Measurements from ENCODE around the gene DPYD.

DPYD gene

GRCh38 chr1:97254731-97255463 is 665.9 kb downstream of the DPYD start:
- TF ChIP-seq CTCF (IDR thresholded peaks at IDR 0.05; ENCODE audit: borderline replicate concordance, insufficient read depth, low read depth, low read length): no peak
- H3K4me3 ChIP-seq (ENCODE audit: low read depth, low read length): no peak overlapping the region

GRCh38 chr1:97252925-97253324 is 667.9 kb downstream of the DPYD start:
- TF ChIP-seq CTCF (IDR thresholded peaks at IDR 0.05; ENCODE audit: borderline replicate concordance, insufficient read depth, low read depth, low read length): no peak
- no peak overlapping the region for H3K4me3 ChIP-seq (ENCODE audit: low read depth, low read length)

- no peak for TF ChIP-seq CTCF (IDR thresholded peaks at IDR 0.05; ENCODE audit: borderline replicate concordance, insufficient read depth, low read depth, low read length)
- H3K4me3 ChIP-seq (ENCODE audit: low read depth, low read length): no peak overlapping the region
Observed at GRCh38 chr1:97252076-97252475, 668.8 kb downstream of the DPYD start.

GRCh38 chr1:97247196-97247595 is 673.6 kb downstream of the DPYD start:
- TF ChIP-seq CTCF (IDR thresholded peaks at IDR 0.05; ENCODE audit: borderline replicate concordance, insufficient read depth, low read depth, low read length): no peak
- H3K4me3 ChIP-seq (ENCODE audit: low read depth, low read length): no peak overlapping the region

- H3K4me3 ChIP-seq (ENCODE audit: low read depth, low read length): no peak overlapping the region
- no peak for TF ChIP-seq CTCF (IDR thresholded peaks at IDR 0.05; ENCODE audit: borderline replicate concordance, insufficient read depth, low read depth, low read length)
Observed at GRCh38 chr1:97245682-97246081, 675.2 kb downstream of the DPYD start.

- TF ChIP-seq CTCF (IDR thresholded peaks at IDR 0.05; ENCODE audit: borderline replicate concordance, insufficient read depth, low read depth, low read length): no peak
- no peak overlapping the region for H3K4me3 ChIP-seq (ENCODE audit: low read depth, low read length)
Observed at GRCh38 chr1:97245026-97245425, 675.8 kb downstream of the DPYD start.

- H3K4me3 ChIP-seq (ENCODE audit: low read depth, low read length): no peak overlapping the region
- 0 out of 2 replicates have a peak, but pooled peaks have one; percentile 13 for TF ChIP-seq CTCF (IDR thresholded peaks at IDR 0.05; ENCODE audit: borderline replicate concordance, insufficient read depth, low read depth, low read length)
Observed at GRCh38 chr1:97243973-97244560, 676.8 kb downstream of the DPYD start.
